Skeletal muscle satellite cell (primary cell): ENCODE data around the gene SPATA6L.
"Not testable (repeated sequence)": the region's sequence is repeated elsewhere in the genome, so short reads cannot be mapped to it uniquely, and the experiment has no call there.

Source experiments
- H3K27me3 ChIP-seq: 2 replicates; pipeline ENCODE4 v1.7.0; 2013; ENCODE audit warnings: low read length; ENCODE audit not compliant: control insufficient read depth, insufficient read depth
- H3K36me3 ChIP-seq: 2 replicates; pipeline ENCODE4 v1.7.0; 2013; ENCODE audit warnings: mild to moderate bottlenecking, control low read depth, low read length; ENCODE audit not compliant: insufficient read depth
- H3K4me1 ChIP-seq: 2 replicates; pipeline ENCODE4 v1.7.0; 2013; ENCODE audit warnings: low read length; ENCODE audit not compliant: control insufficient read depth, insufficient read depth
- H3K4me2 ChIP-seq: 2 replicates; pipeline ENCODE4 v1.7.0; 2013; ENCODE audit warnings: mild to moderate bottlenecking, low read length
- H3K4me3 ChIP-seq: 2 replicates; pipeline ENCODE4 v1.7.0; 2013; ENCODE audit warnings: low read length
- H3K9ac ChIP-seq: 2 replicates; pipeline ENCODE4 v1.7.0; 2013; ENCODE audit warnings: mild to moderate bottlenecking, low read depth, low read length, moderate library complexity
- H3K9me3 ChIP-seq: replicated peaks from 2 replicates; pipeline ENCODE4 v1.7.0; 2013; ENCODE audit warnings: mild to moderate bottlenecking, control low read depth, low read length

The SPATA6L gene

GRCh38 chr9:4622016-4622415 lies 44.3 kb downstream of the SPATA6L start:
- Histone ChIP-seq H3K9me3 (no peaks in the 10 kb centered on the region), H3K4me1 (no peaks in the 10 kb centered on the region), H3K36me3 (no peaks in the 10 kb centered on the region), H3K9ac (no peak overlapping the region), H3K27me3 (no peaks in the 10 kb centered on the region), H3K4me3 (no peak overlapping the region), H3K4me2 (no peak overlapping the region)

GRCh38 chr9:4620881-4621555 lies 45.3 kb downstream of the SPATA6L start:
- H3K4me1 ChIP-seq: no peaks in the 10 kb centered on the region
- H3K36me3 ChIP-seq: no peaks in the 10 kb centered on the region
- no peaks in the 10 kb centered on the region for H3K27me3 ChIP-seq

GRCh38 chr9:4620057-4620765 lies 46.1 kb downstream of the SPATA6L start:
- Histone ChIP-seq H3K9ac (no peak overlapping the region), H3K27me3 (no peaks in the 10 kb centered on the region), H3K4me3 (no peak overlapping the region), H3K36me3 (no peaks in the 10 kb centered on the region), H3K4me1 (peaks cover 6% of the 10 kb centered on the region), H3K9me3 (no peaks in the 10 kb centered on the region), H3K4me2 (no peak overlapping the region)

More at GRCh38 chr9:4620881-4621555, 45.3 kb downstream of the SPATA6L start:
- Histone ChIP-seq H3K9ac (no peak overlapping the region), H3K4me3 (no peak overlapping the region), H3K9me3 (no peaks in the 10 kb centered on the region), H3K4me2 (no peak overlapping the region)

GRCh38 chr9:4618700-4619099 lies 47.6 kb downstream of the SPATA6L start:
- no peak overlapping the region for H3K4me2 ChIP-seq
- no peak overlapping the region for H3K9ac ChIP-seq
- no peaks in the 10 kb centered on the region for H3K9me3 ChIP-seq
- H3K4me1 ChIP-seq: peaks cover 12% of the 10 kb centered on the region
- no peaks in the 10 kb centered on the region for H3K36me3 ChIP-seq
- H3K4me3 ChIP-seq: no peak overlapping the region
- H3K27me3 ChIP-seq: no peaks in the 10 kb centered on the region

- no peak overlapping the region for H3K4me3 ChIP-seq
- no peaks in the 10 kb centered on the region for H3K27me3 ChIP-seq
- H3K9ac ChIP-seq: no peak overlapping the region
- no peak overlapping the region for H3K4me2 ChIP-seq
- H3K36me3 ChIP-seq: no peaks in the 10 kb centered on the region
- H3K4me1 ChIP-seq: peaks cover 12% of the 10 kb centered on the region
- no peaks in the 10 kb centered on the region for H3K9me3 ChIP-seq
These were observed 48.5 kb downstream of the SPATA6L start for GRCh38 chr9:4617752-4618151.

GRCh38 chr9:4615778-4616177 lies 50.5 kb downstream of the SPATA6L start:
- Histone ChIP-seq H3K4me1 (peaks cover 12% of the 10 kb centered on the region), H3K27me3 (no peaks in the 10 kb centered on the region), H3K9ac (no peak overlapping the region), H3K36me3 (no peaks in the 10 kb centered on the region), H3K9me3 (no peaks in the 10 kb centered on the region), H3K4me3 (no peak overlapping the region), H3K4me2 (no peak overlapping the region)

GRCh38 chr9:4615251-4615650 lies 51.0 kb downstream of the SPATA6L start:
- H3K27me3 ChIP-seq: no peaks in the 10 kb centered on the region
- H3K4me2 ChIP-seq: no peak overlapping the region
- H3K9ac ChIP-seq: no peak overlapping the region
- H3K36me3 ChIP-seq: no peaks in the 10 kb centered on the region
- H3K4me1 ChIP-seq: peaks cover 12% of the 10 kb centered on the region
- H3K4me3 ChIP-seq: no peak overlapping the region
- H3K9me3 ChIP-seq: no peaks in the 10 kb centered on the region

GRCh38 chr9:4614627-4615026 lies 51.7 kb downstream of the SPATA6L start:
- no peak overlapping the region for H3K9ac ChIP-seq
- no peak overlapping the region for H3K4me3 ChIP-seq
- no peaks in the 10 kb centered on the region for H3K9me3 ChIP-seq
- H3K36me3 ChIP-seq: no peaks in the 10 kb centered on the region
- H3K4me1 ChIP-seq: peaks cover 12% of the 10 kb centered on the region
- no peaks in the 10 kb centered on the region for H3K27me3 ChIP-seq
- no peak overlapping the region for H3K4me2 ChIP-seq

GRCh38 chr9:4606033-4606432 lies 60.2 kb downstream of the SPATA6L start:
- H3K9ac ChIP-seq, H3K4me3 ChIP-seq, H3K9me3 ChIP-seq, H3K4me2 ChIP-seq, H3K4me1 ChIP-seq, H3K36me3 ChIP-seq, H3K27me3 ChIP-seq: not testable (repeated sequence)

- Histone ChIP-seq H3K4me1 (no peaks in the 10 kb centered on the region), H3K27me3 (peaks cover 5% of the 10 kb centered on the region), H3K36me3 (no peaks in the 10 kb centered on the region), H3K9ac (no peak overlapping the region), H3K4me3 (no peak overlapping the region), H3K4me2 (no peak overlapping the region), H3K9me3 (no peaks in the 10 kb centered on the region)
These were observed 61.6 kb downstream of the SPATA6L start for GRCh38 chr9:4604678-4605095.

GRCh38 chr9:4603830-4604229 lies 62.5 kb downstream of the SPATA6L start:
- no peak overlapping the region for H3K4me2 ChIP-seq
- no peak overlapping the region for H3K9ac ChIP-seq
- H3K4me1 ChIP-seq: no peaks in the 10 kb centered on the region
- no peaks in the 10 kb centered on the region for H3K9me3 ChIP-seq
- peaks cover 5% of the 10 kb centered on the region for H3K27me3 ChIP-seq
- no peak overlapping the region for H3K4me3 ChIP-seq
- H3K36me3 ChIP-seq: no peaks in the 10 kb centered on the region

GRCh38 chr9:4600368-4600767 lies 65.9 kb downstream of the SPATA6L start:
- no peak overlapping the region for H3K4me3 ChIP-seq

More at GRCh38 chr9:4600368-4600767, 65.9 kb downstream of the SPATA6L start:
- Histone ChIP-seq H3K9me3 (no peaks in the 10 kb centered on the region), H3K4me1 (no peaks in the 10 kb centered on the region), H3K4me2 (no peak overlapping the region), H3K27me3 (peaks cover 5% of the 10 kb centered on the region), H3K9ac (no peak overlapping the region), H3K36me3 (no peaks in the 10 kb centered on the region)
